ENCODE data around the gene CACNB2. TPM values are rescaled to one million over a fixed set of nuclear protein-coding genes. Genes with fewer than 3 reads are reported as not detected.
"Not testable (repeated sequence)": the region's sequence is repeated elsewhere in the genome, so short reads cannot be mapped to it uniquely, and the experiment has no call there.

The CACNB2 gene
- total RNA-seq, 2 experiments from 2014 or later: not detected

GRCh38 chr10:18149196-18149800 is 9.1 kb downstream of the CACNB2 start:
- intact Hi-C loops (cut with DNase I, micrococcal nuclease): no loop called here

DNA sequence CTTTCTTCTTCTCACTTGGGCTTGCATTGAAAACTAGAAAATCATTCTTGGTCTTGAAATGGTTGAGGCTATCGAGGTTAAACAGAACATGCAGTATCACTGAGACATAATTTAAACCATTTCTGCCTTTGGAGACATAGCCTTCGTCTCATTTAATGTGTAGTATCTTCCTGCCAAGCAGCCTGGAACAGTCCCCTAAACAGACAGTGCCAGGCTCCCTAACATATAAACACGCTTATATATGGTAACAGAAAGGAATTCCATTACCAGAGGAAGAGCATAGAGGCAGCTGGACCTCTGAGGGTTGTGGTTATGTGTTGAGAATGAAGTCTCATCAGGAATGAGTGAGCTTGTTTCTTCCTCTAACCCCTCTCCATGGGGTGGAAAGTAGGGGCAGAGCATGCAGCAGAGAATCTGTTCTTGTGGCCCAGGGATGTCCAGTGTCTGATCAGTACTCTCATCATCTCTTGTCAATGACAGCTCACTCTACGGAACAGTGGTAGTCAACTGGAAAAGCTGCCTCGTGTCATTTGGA is 11.2 kb downstream of the CACNB2 start:
- H3K27me3 Mint-ChIP-seq: no peaks in the 10 kb centered on the region
- DNase-seq (no peak), ATAC-seq (no peak)
- no peaks in the 10 kb centered on the region for H3K36me3 Mint-ChIP-seq (ENCODE audit: low read depth)
- no peak overlapping the region for H3K4me3 Mint-ChIP-seq
- H3K9me3 Mint-ChIP-seq (ENCODE audit: low read depth): no peaks in the 10 kb centered on the region
- no peaks in the 10 kb centered on the region for H3K4me1 Mint-ChIP-seq
- POLR2A ChIA-PET: no interaction called here
- no peak overlapping the region for H3K27ac Mint-ChIP-seq
- CTCF ChIA-PET: interaction anchor here (1.7 kb wide), 1 partner anchor 10 kb away, joined by 3 read pairs; no protein-coding TSS in a partner anchor
- intact Hi-C loops (cut with DNase I, micrococcal nuclease): no loop called here

More at GRCh38 chr10:18149196-18149800, 9.1 kb downstream of the CACNB2 start:
- Mint-ChIP-seq H3K36me3 (ENCODE audit: low read depth) (no peaks in the 10 kb centered on the region), H3K4me3 (no peak overlapping the region), H3K4me1 (no peaks in the 10 kb centered on the region), H3K27ac (no peak overlapping the region), H3K27me3 (no peaks in the 10 kb centered on the region), H3K9me3 (ENCODE audit: low read depth) (no peaks in the 10 kb centered on the region)
- ChIA-PET CTCF (no interaction called here), POLR2A (no interaction called here)
- no peak for ATAC-seq
- DNase-seq: no peak

GRCh38 chr10:18153381-18153780 is 13.2 kb downstream of the CACNB2 start:
- H3K4me3 Mint-ChIP-seq; DNase-seq; H3K9me3 Mint-ChIP-seq (ENCODE audit: low read depth); H3K4me1 Mint-ChIP-seq; ATAC-seq; CTCF ChIA-PET; H3K27me3 Mint-ChIP-seq; POLR2A ChIA-PET; intact Hi-C loops (cut with DNase I, micrococcal nuclease); H3K36me3 Mint-ChIP-seq (ENCODE audit: low read depth); H3K27ac Mint-ChIP-seq: not testable (repeated sequence)

GRCh38 chr10:18155321-18155720 is 15.1 kb downstream of the CACNB2 start:
- ATAC-seq: no peak
- no peak for DNase-seq
- Mint-ChIP-seq H3K27me3 (no peaks in the 10 kb centered on the region), H3K27ac (no peak overlapping the region), H3K9me3 (ENCODE audit: low read depth) (no peaks in the 10 kb centered on the region), H3K4me3 (no peak overlapping the region), H3K4me1 (no peaks in the 10 kb centered on the region), H3K36me3 (ENCODE audit: low read depth) (no peaks in the 10 kb centered on the region)
- intact Hi-C loops (cut with DNase I, micrococcal nuclease): no loop called here
- CTCF ChIA-PET: no interaction called here
- POLR2A ChIA-PET: no interaction called here

DNA sequence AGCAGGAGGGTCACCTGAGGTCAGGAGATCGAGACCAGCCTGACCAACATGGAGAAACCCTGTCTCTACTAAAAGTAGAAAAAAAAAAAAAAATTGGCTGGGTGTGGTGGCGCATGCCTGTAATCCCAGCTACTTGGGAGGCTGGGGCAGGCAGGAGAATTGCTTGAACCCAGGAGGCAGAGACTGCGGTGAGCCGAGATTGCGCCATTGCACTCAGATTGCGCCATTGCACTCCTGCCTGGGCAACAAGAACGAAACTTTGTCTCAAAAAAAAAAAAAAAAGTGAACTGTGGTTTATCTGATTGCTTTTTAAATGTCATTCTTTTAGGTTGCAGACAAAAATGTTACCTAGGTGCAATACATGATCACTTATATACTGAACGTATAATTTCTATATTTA is 16.6 kb downstream of the CACNB2 start:
- POLR2A ChIA-PET; DNase-seq; H3K36me3 Mint-ChIP-seq (ENCODE audit: low read depth); ATAC-seq; H3K27me3 Mint-ChIP-seq; H3K27ac Mint-ChIP-seq; intact Hi-C loops (cut with DNase I, micrococcal nuclease); H3K9me3 Mint-ChIP-seq (ENCODE audit: low read depth); H3K4me3 Mint-ChIP-seq; H3K4me1 Mint-ChIP-seq: not testable (repeated sequence)
- CTCF ChIA-PET: interaction anchor here (0.6 kb wide), 1 partner anchor 57 kb away, joined by 3 read pairs; no protein-coding TSS in a partner anchor

- H3K4me1 Mint-ChIP-seq: no peaks in the 10 kb centered on the region
- H3K36me3 Mint-ChIP-seq (ENCODE audit: low read depth): no peaks in the 10 kb centered on the region
- H3K9me3 Mint-ChIP-seq (ENCODE audit: low read depth): no peaks in the 10 kb centered on the region
- CTCF ChIA-PET: no interaction called here
- DNase-seq: no peak
- no peaks in the 10 kb centered on the region for H3K27me3 Mint-ChIP-seq
- POLR2A ChIA-PET: no interaction called here
- H3K27ac Mint-ChIP-seq: no peak overlapping the region
- intact Hi-C loops (cut with DNase I, micrococcal nuclease): no loop called here
- no peak for ATAC-seq
- no peak overlapping the region for H3K4me3 Mint-ChIP-seq
Observed at GRCh38 chr10:18157881-18158280, 17.7 kb downstream of the CACNB2 start.

- H3K9me3 Mint-ChIP-seq (ENCODE audit: low read depth): no peaks in the 10 kb centered on the region
- intact Hi-C loops (cut with DNase I, micrococcal nuclease): no loop called here
- no peak overlapping the region for H3K4me3 Mint-ChIP-seq
- POLR2A ChIA-PET: no interaction called here
- H3K36me3 Mint-ChIP-seq (ENCODE audit: low read depth): no peaks in the 10 kb centered on the region
- CTCF ChIA-PET: interaction anchor here (0.7 kb wide), 1 partner anchor 209 kb away, joined by 3 read pairs; no protein-coding TSS in a partner anchor
- ATAC-seq (no peak), DNase-seq (no peak)
- no peaks in the 10 kb centered on the region for H3K27me3 Mint-ChIP-seq
- no peak overlapping the region for H3K27ac Mint-ChIP-seq
- no peaks in the 10 kb centered on the region for H3K4me1 Mint-ChIP-seq
Observed at GRCh38 chr10:18158773-18159265, 18.6 kb downstream of the CACNB2 start.

DNA sequence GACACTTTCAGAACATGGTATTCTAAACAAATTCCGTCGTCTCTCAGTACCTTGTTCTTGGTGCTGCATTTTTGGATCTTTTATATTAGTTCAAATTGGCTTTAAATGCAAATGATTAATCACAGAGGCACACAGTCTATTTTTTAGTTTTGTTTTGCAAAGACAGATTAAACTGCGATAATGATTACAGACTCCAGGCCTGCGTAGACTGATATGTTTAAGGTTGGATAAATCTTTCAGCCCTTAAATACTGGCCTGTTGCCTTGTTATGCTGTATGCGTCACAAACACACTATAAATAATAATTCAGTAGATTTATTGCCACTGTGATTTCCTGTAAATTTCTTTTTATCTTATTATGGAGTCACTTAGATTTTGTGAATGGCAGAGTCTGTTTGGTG is 19.3 kb downstream of the CACNB2 start:
- Mint-ChIP-seq H3K36me3 (ENCODE audit: low read depth) (no peaks in the 10 kb centered on the region), H3K4me3 (no peak overlapping the region), H3K9me3 (ENCODE audit: low read depth) (no peaks in the 10 kb centered on the region), H3K4me1 (no peaks in the 10 kb centered on the region), H3K27ac (no peak overlapping the region), H3K27me3 (no peaks in the 10 kb centered on the region)
- ChIA-PET CTCF (no interaction called here), POLR2A (no interaction called here)
- intact Hi-C loops (cut with DNase I, micrococcal nuclease): no loop called here
- no peak for DNase-seq
- no peak for ATAC-seq

DNA sequence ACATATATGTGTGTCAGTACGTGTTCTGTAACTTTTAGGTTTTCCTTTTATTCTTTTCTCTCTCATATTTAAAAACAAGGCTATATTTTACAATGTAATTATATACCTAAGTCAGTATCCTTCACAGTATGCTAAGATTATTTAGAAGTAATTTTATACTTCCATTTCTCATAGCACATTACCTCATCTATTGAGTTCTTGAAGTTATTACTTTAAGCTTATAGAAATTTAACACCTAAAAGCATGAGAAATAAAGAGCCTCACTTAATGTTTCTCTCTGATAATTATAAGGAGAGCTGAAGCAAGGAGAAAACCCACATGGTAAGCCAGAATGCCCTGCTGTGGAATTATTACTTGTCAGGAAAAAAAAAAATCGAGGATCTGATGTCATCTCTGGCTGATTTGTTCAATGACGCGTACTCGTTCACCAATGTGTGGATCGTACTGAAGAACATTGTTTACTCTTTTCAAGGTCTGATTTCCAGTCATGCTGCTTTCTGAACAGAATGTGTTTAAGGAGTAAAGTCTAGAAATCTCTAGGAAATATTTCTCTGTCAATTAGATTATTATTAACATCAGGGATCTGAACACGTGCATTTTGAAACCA is 21.9 kb downstream of the CACNB2 start:
- ATAC-seq (no peak), DNase-seq (no peak)
- H3K9me3 Mint-ChIP-seq (ENCODE audit: low read depth): no peaks in the 10 kb centered on the region
- CTCF ChIA-PET: interaction anchor here (1.3 kb wide), 1 partner anchor 10 kb away, joined by 3 read pairs; no protein-coding TSS in a partner anchor
- POLR2A ChIA-PET: no interaction called here
- H3K4me1 Mint-ChIP-seq: no peaks in the 10 kb centered on the region
- no peak overlapping the region for H3K4me3 Mint-ChIP-seq
- no peaks in the 10 kb centered on the region for H3K36me3 Mint-ChIP-seq (ENCODE audit: low read depth)
- intact Hi-C loops (cut with DNase I, micrococcal nuclease): no loop called here
- no peaks in the 10 kb centered on the region for H3K27me3 Mint-ChIP-seq
- no peak overlapping the region for H3K27ac Mint-ChIP-seq

DNA sequence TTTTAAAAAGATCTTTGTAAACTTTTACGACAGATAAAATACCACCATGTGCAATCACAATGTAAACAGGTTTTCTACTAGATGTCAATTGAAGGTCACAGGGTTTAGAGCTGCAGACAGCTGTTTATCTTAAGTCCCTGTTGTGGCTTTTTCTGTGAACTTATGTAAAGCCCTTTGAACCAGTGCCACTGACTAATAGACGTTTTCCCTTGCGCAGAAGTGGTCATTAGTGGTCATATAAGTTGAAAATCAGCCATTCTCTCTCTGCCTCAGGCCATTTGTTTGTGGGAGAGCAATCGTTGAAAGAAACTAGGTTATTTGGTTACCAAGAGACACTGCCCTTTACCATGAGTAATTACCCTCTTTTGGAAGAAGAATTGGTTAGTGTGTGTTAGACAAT is 23.9 kb downstream of the CACNB2 start:
- POLR2A ChIA-PET: no interaction called here
- Mint-ChIP-seq H3K4me3 (no peak overlapping the region), H3K36me3 (ENCODE audit: low read depth) (no peaks in the 10 kb centered on the region), H3K27ac (no peak overlapping the region), H3K27me3 (no peaks in the 10 kb centered on the region), H3K9me3 (ENCODE audit: low read depth) (no peaks in the 10 kb centered on the region), H3K4me1 (no peaks in the 10 kb centered on the region)
- intact Hi-C loops (cut with DNase I, micrococcal nuclease): no loop called here
- ATAC-seq (no peak), DNase-seq (no peak)
- CTCF ChIA-PET: no interaction called here

DNA sequence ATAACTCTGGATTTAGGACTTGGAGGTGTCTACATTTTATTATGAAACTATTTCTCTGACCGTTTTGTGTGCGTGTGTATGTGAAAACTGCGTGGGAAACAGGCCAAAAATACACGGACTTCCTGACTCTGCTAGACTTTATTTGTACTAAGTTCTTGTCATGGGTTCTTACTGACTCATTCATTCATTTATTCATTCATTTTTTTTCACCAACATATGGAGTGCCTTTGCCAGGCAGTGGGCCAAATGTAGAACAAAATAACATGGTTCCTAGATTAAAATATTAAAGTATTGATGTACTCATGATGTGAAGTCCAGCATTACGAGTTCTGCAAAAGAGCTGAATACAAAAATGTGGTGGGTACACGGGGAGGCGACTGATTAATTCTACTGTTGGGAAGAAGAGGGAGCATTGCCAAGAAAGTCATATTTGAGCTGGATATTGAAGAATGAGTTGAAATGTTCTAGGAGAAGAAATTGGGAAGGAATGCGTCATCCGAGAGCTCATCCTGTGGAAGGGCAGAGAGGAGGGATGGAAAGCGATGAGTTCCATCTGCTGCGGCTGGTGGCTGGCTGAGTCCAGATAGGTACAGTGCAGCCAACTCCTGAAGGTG is 24.6 kb downstream of the CACNB2 start:
- intact Hi-C loops (cut with DNase I, micrococcal nuclease): no loop called here
- Mint-ChIP-seq H3K27me3 (no peaks in the 10 kb centered on the region), H3K4me3 (no peak overlapping the region), H3K4me1 (no peaks in the 10 kb centered on the region), H3K9me3 (ENCODE audit: low read depth) (no peaks in the 10 kb centered on the region), H3K27ac (no peak overlapping the region), H3K36me3 (ENCODE audit: low read depth) (no peaks in the 10 kb centered on the region)
- ChIA-PET CTCF (no interaction called here), POLR2A (interaction anchor here (0.7 kb wide), 1 partner anchor 116 kb away, joined by 3 read pairs; no protein-coding TSS in a partner anchor)
- no peak for ATAC-seq
- no peak for DNase-seq

Data from activated CD4-positive, alpha-beta T cell treated with anti-CD3 and anti-CD28 coated beads for 36 hours (primary cell).